Esophagus squamous epithelium (tissue), 4 donors: ENCODE measurements around the gene SNAPC4.

Source experiments
- CTCF ChIP-seq, 6 experiments: fragments of 450-650 bp in 4 of 6; fragments of 200-600 bp in 2 of 6; sonication (generic) in 2 of 6; IDR thresholded peaks; one replicate each; pipeline ENCODE4 v1.5.1; 2016 to 2019; ENCODE audit warnings: antibody characterized with exemption in 6 of 6, mild to moderate bottlenecking in 4 of 6, moderate library complexity in 4 of 6
- POLR2A ChIP-seq, 4 donors: fragments of 450-650 bp; IDR thresholded peaks; one replicate each; pipeline ENCODE4 v1.6.1; 2017; ENCODE audit warnings: antibody characterized with exemption in 4 of 4, mild to moderate bottlenecking in 4 of 4, moderate library complexity in 3 of 4

DNA sequence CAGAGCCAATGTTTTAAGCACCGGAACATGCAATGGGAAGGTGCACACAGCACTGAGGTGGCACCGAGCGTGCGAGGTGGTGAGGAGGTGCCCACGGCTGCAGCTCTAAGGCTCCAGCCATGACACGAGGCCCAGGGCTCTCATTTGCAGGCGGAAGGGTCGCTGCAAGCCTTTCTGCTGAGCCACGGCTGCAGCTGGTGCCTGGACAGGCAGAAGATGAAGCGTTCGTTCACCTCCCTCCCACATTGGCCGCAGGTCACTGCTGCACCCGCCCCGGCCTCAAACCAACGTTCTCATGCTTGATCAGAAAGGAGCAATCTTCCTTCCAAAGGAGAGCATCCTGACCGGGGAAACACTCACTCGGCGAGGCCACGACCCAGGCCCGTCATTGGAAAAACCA is 44.1 kb upstream of the SNAPC4 start:
- TF ChIP-seq POLR2A (IDR thresholded peaks at IDR 0.05) (no peak), CTCF (IDR thresholded peaks at IDR 0.05) (no peak)
